ENCODE measurements around the gene LENG8.

GRCh38 chr19:54502518-54503048, 53.6 kb downstream of the LENG8 start, which contains the start of gene LAIR2:
- no peak for TF ChIP-seq CTCF (IDR thresholded peaks at IDR 0.05; ENCODE audit: insufficient read depth, low read length)
- no peak for TF ChIP-seq POLR2AphosphoS5 (IDR thresholded peaks at IDR 0.05; ENCODE audit: low read depth)
- no peak for TF ChIP-seq REST (IDR thresholded peaks at IDR 0.05; ENCODE audit: insufficient replicate concordance, low read depth)

Measured in HL-60 (cell line).